ENCODE data around the gene CIB2.

CIB2 gene

GRCh38 chr15:78093242-78094020, 37.8 kb downstream of the CIB2 start:
- no peak for DNase-seq (ENCODE audit: low spot score)
- H3K4me1 Mint-ChIP-seq (ENCODE audit: low read depth): peaks cover 32% of the 10 kb centered on the region
- H3K4me3 Mint-ChIP-seq: peak overlapping the region; percentile 44
- no peaks in the 10 kb centered on the region for H3K9me3 Mint-ChIP-seq
- H3K27ac Mint-ChIP-seq: no peak overlapping the region
- peaks cover 3% of the 10 kb centered on the region for H3K27me3 Mint-ChIP-seq (ENCODE audit: low read depth)
- no peaks in the 10 kb centered on the region for H3K36me3 Mint-ChIP-seq (ENCODE audit: low read depth)

- DNase-seq (ENCODE audit: low spot score): no peak
- Mint-ChIP-seq H3K27me3 (ENCODE audit: low read depth) (peaks cover 3% of the 10 kb centered on the region), H3K27ac (peak within 1 kb of the TSS; percentile 24), H3K9me3 (no peaks in the 10 kb centered on the region), H3K36me3 (ENCODE audit: low read depth) (no peaks in the 10 kb centered on the region), H3K4me3 (peak within 1 kb of the TSS; percentile 44), H3K4me1 (ENCODE audit: low read depth) (peaks cover 32% of the 10 kb centered on the region)
Measured at GRCh38 chr15:78092261-78093041, 38.8 kb downstream of the CIB2 start, which contains the start of gene SH2D7. SH2D7 (plus strand) TSS chr15:78092561; CDS start chr15:78092585, 24 bp downstream.

GRCh38 chr15:78090422-78091063, 40.7 kb downstream of the CIB2 start:
- Mint-ChIP-seq H3K4me1 (ENCODE audit: low read depth) (peaks cover 32% of the 10 kb centered on the region), H3K9me3 (no peaks in the 10 kb centered on the region), H3K4me3 (no peak overlapping the region), H3K27ac (no peak overlapping the region), H3K27me3 (ENCODE audit: low read depth) (peaks cover 3% of the 10 kb centered on the region), H3K36me3 (ENCODE audit: low read depth) (no peaks in the 10 kb centered on the region)
- DNase-seq (ENCODE audit: low spot score): no peak

- H3K9me3 Mint-ChIP-seq: no peaks in the 10 kb centered on the region
- H3K27me3 Mint-ChIP-seq (ENCODE audit: low read depth): no peaks in the 10 kb centered on the region
- peaks cover 36% of the 10 kb centered on the region for H3K4me1 Mint-ChIP-seq (ENCODE audit: low read depth)
- no peak for DNase-seq (ENCODE audit: low spot score)
- no peaks in the 10 kb centered on the region for H3K36me3 Mint-ChIP-seq (ENCODE audit: low read depth)
- H3K27ac Mint-ChIP-seq: no peak overlapping the region
- no peak overlapping the region for H3K4me3 Mint-ChIP-seq
Measured at GRCh38 chr15:78088773-78089080, 42.5 kb downstream of the CIB2 start.

- DNase-seq (ENCODE audit: low spot score): no peak
- H3K4me1 Mint-ChIP-seq (ENCODE audit: low read depth): peaks cover 31% of the 10 kb centered on the region
- no peaks in the 10 kb centered on the region for H3K36me3 Mint-ChIP-seq (ENCODE audit: low read depth)
- H3K27ac Mint-ChIP-seq: no peak overlapping the region
- no peak overlapping the region for H3K4me3 Mint-ChIP-seq
- H3K27me3 Mint-ChIP-seq (ENCODE audit: low read depth): no peaks in the 10 kb centered on the region
- no peaks in the 10 kb centered on the region for H3K9me3 Mint-ChIP-seq
Measured at GRCh38 chr15:78087951-78088772, 43.1 kb downstream of the CIB2 start.

- Mint-ChIP-seq H3K27ac (no peak overlapping the region), H3K36me3 (ENCODE audit: low read depth) (no peaks in the 10 kb centered on the region), H3K9me3 (no peaks in the 10 kb centered on the region), H3K4me1 (ENCODE audit: low read depth) (peaks cover 23% of the 10 kb centered on the region), H3K4me3 (no peak overlapping the region), H3K27me3 (ENCODE audit: low read depth) (no peaks in the 10 kb centered on the region)
- no peak for DNase-seq (ENCODE audit: low spot score)
Measured at GRCh38 chr15:78085928-78086327, 45.3 kb downstream of the CIB2 start.

- no peak for DNase-seq (ENCODE audit: low spot score)
- peak overlapping the region; percentile 20 for H3K27ac Mint-ChIP-seq
- no peaks in the 10 kb centered on the region for H3K27me3 Mint-ChIP-seq (ENCODE audit: low read depth)
- no peaks in the 10 kb centered on the region for H3K9me3 Mint-ChIP-seq
- peaks cover 19% of the 10 kb centered on the region for H3K4me1 Mint-ChIP-seq (ENCODE audit: low read depth)
- H3K36me3 Mint-ChIP-seq (ENCODE audit: low read depth): no peaks in the 10 kb centered on the region
- H3K4me3 Mint-ChIP-seq: no peak overlapping the region
Measured at GRCh38 chr15:78084449-78084750, 46.8 kb downstream of the CIB2 start.

- Mint-ChIP-seq H3K27ac (peak overlapping the region; percentile 20), H3K36me3 (ENCODE audit: low read depth) (no peaks in the 10 kb centered on the region), H3K4me3 (no peak overlapping the region), H3K4me1 (ENCODE audit: low read depth) (peaks cover 19% of the 10 kb centered on the region), H3K9me3 (no peaks in the 10 kb centered on the region), H3K27me3 (ENCODE audit: low read depth) (no peaks in the 10 kb centered on the region)
- no peak for DNase-seq (ENCODE audit: low spot score)
Measured at GRCh38 chr15:78083687-78084448, 47.4 kb downstream of the CIB2 start.

- peaks cover 20% of the 10 kb centered on the region for H3K4me1 Mint-ChIP-seq (ENCODE audit: low read depth)
Measured at GRCh38 chr15:78083186-78083585, 48.1 kb downstream of the CIB2 start.

GRCh38 chr15:78082743-78083110, 48.5 kb downstream of the CIB2 start:
- Mint-ChIP-seq H3K4me1 (ENCODE audit: low read depth) (peaks cover 25% of the 10 kb centered on the region), H3K27me3 (ENCODE audit: low read depth) (no peaks in the 10 kb centered on the region), H3K9me3 (no peaks in the 10 kb centered on the region), H3K27ac (peak overlapping the region; percentile 52), H3K36me3 (ENCODE audit: low read depth) (no peaks in the 10 kb centered on the region), H3K4me3 (no peak overlapping the region)
- no peak for DNase-seq (ENCODE audit: low spot score)

More at GRCh38 chr15:78083186-78083585, 48.1 kb downstream of the CIB2 start:
- Mint-ChIP-seq H3K9me3 (no peaks in the 10 kb centered on the region), H3K4me3 (peak overlapping the region; percentile 15), H3K27me3 (ENCODE audit: low read depth) (no peaks in the 10 kb centered on the region), H3K27ac (peak overlapping the region; percentile 52), H3K36me3 (ENCODE audit: low read depth) (no peaks in the 10 kb centered on the region)
- no peak for DNase-seq (ENCODE audit: low spot score)

- Mint-ChIP-seq H3K4me1 (ENCODE audit: low read depth) (peaks cover 25% of the 10 kb centered on the region), H3K27me3 (ENCODE audit: low read depth) (no peaks in the 10 kb centered on the region), H3K27ac (peak overlapping the region; percentile 50), H3K9me3 (no peaks in the 10 kb centered on the region), H3K36me3 (ENCODE audit: low read depth) (no peaks in the 10 kb centered on the region), H3K4me3 (no peak overlapping the region)
- DNase-seq (ENCODE audit: low spot score): no peak
Measured at GRCh38 chr15:78082106-78082742, 49.0 kb downstream of the CIB2 start.

- no peak for DNase-seq (ENCODE audit: low spot score)
- Mint-ChIP-seq H3K4me1 (ENCODE audit: low read depth) (peaks cover 34% of the 10 kb centered on the region), H3K27ac (no peak overlapping the region)
Measured at GRCh38 chr15:78080088-78080460, 51.2 kb downstream of the CIB2 start.

More at GRCh38 chr15:78080088-78080460, 51.2 kb downstream of the CIB2 start:
- Mint-ChIP-seq H3K9me3 (no peaks in the 10 kb centered on the region), H3K4me3 (no peak overlapping the region), H3K36me3 (ENCODE audit: low read depth) (peaks cover 13% of the 10 kb centered on the region), H3K27me3 (ENCODE audit: low read depth) (no peaks in the 10 kb centered on the region)
